ENCODE results near the gene RPL10.

Gene RPL10

GRCh38 chrX:154397888-154398667 is at the start of gene RPL10:
RPL10 (plus strand) TSS chrX:154398377; CDS start chrX:154398520, 143 bp downstream.
- DNase-seq = peak; percentile 97

- DNase-seq = no peak
These were observed 49.4 kb upstream of the RPL10 start for GRCh38 chrX:154348646-154349358.

- DNase-seq = no peak
These were observed 48.7 kb upstream of the RPL10 start for GRCh38 chrX:154349359-154349935.

- DNase-seq = no peak
These were observed 48.2 kb upstream of the RPL10 start for GRCh38 chrX:154349979-154350378.

GRCh38 chrX:154350429-154351182 is 47.6 kb upstream of the RPL10 start:
- DNase-seq = no peak

GRCh38 chrX:154351183-154352011 is 46.8 kb upstream of the RPL10 start:
- DNase-seq = no peak

- DNase-seq = no peak
These were observed 46.2 kb upstream of the RPL10 start for GRCh38 chrX:154352012-154352401.

- no peak for DNase-seq
These were observed 45.7 kb upstream of the RPL10 start for GRCh38 chrX:154352466-154352865.

- no peak for DNase-seq
These were observed 44.9 kb upstream of the RPL10 start for GRCh38 chrX:154353172-154353843.

GRCh38 chrX:154354013-154354412 is 44.2 kb upstream of the RPL10 start:
- no peak for DNase-seq

GRCh38 chrX:154354516-154354915 is 43.7 kb upstream of the RPL10 start:
- DNase-seq = no peak

- no peak for DNase-seq
These were observed 42.9 kb upstream of the RPL10 start for GRCh38 chrX:154355094-154355775.

GRCh38 chrX:154355776-154356140 is 42.4 kb upstream of the RPL10 start:
- DNase-seq = no peak

- no peak for DNase-seq
These were observed 41.6 kb upstream of the RPL10 start for GRCh38 chrX:154356596-154356995.

GRCh38 chrX:154357205-154357604 is 41.0 kb upstream of the RPL10 start:
- no peak for DNase-seq

- DNase-seq = no peak
These were observed 40.2 kb upstream of the RPL10 start for GRCh38 chrX:154358011-154358410.

- DNase-seq = no peak
These were observed 39.3 kb upstream of the RPL10 start for GRCh38 chrX:154358829-154359228.

- no peak for DNase-seq
These were observed 38.6 kb upstream of the RPL10 start for GRCh38 chrX:154359362-154360154.

GRCh38 chrX:154360155-154360713 is 37.9 kb upstream of the RPL10 start:
- DNase-seq = no peak
